Ammon's horn (tissue), 1 donor: Measurements from ENCODE around the gene RTCA.
"Not testable (repeated sequence)": the region's sequence is repeated elsewhere in the genome, so short reads cannot be mapped to it uniquely, and the experiment has no call there.

Experiments used
- DNase-seq: peaks from one replicate; pipeline ENCODE4 v3.0.0-alpha.2; 2016; ENCODE audit warnings: low spot score

RTCA gene

DNA sequence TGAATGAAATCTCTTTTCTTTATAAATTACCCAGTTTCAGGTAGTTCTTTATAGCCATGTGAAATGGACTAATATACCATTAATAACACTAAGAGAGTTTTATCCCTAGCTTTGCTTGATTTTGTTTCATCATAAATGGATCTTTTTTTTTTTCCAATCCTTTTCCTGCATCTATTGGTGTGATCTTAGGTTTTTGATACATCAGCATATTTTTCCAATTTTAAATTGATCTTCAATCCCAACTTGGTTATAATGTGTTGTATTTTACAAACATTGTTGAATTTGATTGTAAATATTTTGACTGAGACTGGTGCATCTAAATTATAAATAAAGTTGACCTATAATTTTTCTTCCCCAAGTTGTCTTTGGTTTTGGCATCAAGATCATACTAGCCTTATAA, 4.3 kb upstream of the RTCA start:
- DNase-seq: no peak

DNA sequence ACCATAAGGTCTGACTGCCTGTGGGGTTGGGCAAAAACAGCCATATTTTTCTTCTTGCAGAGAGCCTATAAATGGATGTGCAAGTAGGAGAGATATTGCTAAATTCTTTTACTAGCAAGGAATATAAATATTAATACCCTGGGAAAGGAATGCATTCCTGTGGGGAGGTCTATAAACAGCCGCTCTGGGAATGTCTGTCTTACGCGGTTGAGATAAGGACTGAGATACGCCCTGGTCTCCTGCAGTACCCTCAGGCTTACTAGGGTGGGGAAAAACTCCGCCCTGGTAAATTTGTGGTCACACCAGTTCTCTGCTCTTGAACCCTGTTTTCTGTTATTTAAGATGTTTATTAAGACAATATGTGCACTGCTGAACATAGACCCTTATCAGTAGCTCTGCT, 1.9 kb upstream of the RTCA start:
- not testable (repeated sequence) for DNase-seq

DNA sequence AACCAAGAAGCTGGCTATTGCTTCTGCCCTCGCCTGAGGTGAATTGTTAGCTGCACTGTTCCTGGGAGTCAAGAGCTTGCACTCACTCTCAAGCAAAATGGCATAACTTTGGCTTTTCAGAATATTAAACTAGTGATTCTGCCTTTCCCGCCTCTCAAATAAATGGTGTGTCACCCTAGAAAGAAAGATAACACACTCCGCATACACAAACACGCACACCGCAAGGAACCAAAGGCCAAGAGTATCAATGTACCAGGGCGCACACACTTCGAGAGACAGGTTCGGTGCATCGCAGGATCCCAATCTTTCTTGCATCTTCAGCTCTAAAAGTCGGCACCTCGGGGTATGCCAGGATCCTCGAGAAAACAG, 470 bp upstream of the RTCA start:
- peak; percentile 41 for DNase-seq

DNA sequence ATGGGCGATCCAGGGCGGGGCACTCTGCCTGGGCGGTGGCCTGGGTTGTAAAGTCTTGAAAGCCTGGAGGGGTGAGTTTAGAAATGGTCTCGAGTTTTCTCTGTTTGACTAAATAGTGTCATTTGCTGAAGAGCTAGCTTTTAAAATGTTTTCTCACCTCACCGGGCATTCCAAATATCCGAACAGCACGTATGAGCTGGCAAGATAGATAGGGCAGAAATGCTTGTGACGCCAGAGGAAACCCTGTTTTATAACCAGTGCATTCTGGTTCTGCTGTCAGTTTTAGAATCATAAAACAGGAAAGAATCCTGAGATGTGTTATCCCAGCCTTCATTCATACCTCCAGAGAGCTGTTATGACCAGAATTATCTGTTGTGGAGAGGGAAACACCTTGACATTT, 725 bp downstream of the RTCA start:
- DNase-seq: no peak

DNA sequence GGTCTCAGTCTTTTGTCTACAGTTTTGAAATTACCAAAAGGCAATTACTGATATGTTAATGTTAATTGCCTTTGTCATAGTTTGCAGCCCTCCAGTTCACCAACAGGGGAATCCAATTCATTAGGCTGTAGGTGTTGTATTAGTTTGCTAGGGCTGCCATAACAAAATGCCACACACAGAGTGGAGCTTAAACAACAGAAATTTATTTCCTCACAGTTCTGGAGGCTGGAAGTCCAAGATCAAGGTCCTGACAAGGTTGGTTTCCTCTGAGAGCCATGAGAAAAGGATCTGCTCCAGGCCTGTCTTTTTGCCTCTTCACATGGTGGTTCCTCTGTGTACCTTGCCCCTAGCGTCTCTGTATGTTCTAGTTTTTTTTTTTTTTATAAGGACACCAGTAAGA, 1.3 kb downstream of the RTCA start:
- DNase-seq: no peak

DNA sequence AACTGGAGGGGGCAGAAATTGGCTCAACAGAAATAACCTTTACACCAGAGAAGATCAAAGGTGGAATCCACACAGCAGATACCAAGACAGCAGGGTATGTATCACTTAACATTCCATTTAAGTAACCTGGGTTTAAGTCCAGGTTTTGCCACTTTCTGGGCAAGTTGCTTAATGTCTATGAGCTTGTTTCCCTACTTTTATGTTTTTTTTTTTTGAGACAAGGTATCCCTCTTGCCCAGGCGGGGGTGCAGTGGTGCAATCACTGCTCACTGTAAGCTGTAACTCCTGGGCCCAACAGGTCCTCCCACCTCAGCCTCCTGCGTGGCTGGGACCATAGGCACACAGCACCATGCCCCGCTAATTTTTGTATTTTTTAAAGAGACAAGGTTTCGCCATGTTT, 2.2 kb downstream of the RTCA start:
- DNase-seq: no peak

DNA sequence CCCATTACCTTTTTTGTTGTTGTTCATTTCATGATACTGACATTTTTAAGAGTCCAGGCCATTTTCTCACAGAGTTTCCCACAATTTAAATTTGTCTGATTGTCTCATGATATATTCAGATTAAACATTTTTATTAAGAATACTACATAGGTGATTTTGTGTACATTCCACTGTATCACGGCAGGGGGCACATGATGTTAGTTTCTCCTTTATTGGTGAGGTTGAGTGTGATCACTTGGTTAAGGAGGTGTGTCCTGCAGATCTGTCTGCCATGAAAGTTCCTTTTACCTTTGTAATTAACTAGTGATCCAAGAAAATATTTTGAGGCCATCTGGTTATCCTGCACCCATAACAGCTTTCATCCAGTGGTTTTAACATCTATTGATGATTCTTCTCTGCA, 11.8 kb downstream of the RTCA start:
- no peak for DNase-seq

DNA sequence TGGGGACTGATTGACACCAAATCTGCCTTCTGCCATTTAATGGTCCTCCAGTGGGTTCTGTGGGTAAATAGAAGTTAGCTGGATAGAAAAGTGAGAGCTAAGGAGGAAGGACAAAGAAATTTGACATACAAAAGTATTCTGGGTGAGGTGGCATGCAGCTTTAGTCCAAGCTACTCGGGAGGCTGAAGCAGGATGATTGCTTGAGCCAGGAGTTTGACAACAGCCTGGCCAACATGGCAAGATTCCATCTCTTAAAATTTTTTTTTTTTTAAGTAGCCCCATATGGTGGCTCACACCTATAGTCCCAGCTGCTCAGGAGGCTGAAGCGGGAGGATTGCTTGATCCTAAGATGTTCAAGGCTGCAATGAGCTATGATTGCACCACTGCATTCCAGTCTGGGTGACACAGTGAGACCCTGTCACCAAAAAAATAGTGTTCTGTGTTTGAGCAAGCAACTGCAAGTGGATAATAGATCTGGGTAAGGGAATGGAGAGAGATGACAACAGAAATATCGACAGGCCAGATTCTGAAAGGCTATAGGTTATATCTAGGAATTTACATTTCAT, 13.4 kb downstream of the RTCA start:
- DNase-seq: no peak

DNA sequence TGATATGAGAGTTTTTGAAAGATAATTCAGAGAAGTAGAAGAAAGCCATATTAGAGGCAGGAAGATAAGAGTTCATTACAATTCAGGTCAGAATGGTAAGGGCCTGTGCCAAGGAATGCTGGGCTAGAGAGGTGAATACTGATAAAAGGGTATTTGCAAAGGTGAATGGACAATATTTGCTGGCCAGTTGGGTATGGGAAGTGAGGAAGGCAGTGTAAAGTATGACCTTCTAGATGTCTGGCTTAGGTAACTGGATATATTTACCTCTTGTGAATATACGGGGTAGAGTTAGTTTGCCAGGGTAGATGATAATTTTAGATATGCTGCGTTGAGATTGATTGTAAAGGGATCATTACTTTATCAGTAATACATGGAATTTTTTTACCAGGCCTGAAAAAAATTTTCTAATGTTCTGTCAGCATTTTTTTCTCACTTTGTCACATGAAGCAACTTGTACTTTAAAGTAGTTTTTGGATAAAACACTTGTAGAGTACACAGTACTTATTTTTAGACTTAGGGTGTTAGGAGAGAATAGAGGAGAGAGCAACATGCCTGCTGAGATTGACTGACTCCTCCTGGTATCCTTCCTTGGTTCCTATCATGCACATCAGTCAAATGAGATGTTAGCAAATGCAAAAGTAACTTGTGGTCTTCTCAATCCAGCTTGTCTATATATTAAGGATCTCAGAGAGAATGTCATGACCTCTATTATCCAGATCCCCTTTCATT, 14.1 kb downstream of the RTCA start:
- no peak for DNase-seq

DNA sequence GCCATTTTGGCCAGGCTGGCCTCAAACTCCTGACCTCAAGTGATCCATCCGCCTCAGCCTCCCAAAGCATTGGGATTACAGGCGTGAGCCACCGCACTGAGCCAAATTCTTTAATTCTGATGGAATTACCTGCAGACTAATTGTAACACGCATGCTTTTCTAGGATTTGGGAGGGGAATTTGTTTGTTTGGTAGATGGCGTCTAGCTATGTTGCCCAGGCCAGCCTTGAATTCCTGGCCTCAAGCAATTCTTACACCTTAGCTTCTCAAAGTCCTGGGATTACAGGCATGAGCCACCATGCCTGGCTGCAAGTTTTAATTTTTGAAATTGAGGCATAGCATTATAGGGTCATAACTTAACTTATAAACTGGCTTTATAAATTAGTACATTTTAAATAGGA, 18.6 kb downstream of the RTCA start:
- no peak for DNase-seq

DNA sequence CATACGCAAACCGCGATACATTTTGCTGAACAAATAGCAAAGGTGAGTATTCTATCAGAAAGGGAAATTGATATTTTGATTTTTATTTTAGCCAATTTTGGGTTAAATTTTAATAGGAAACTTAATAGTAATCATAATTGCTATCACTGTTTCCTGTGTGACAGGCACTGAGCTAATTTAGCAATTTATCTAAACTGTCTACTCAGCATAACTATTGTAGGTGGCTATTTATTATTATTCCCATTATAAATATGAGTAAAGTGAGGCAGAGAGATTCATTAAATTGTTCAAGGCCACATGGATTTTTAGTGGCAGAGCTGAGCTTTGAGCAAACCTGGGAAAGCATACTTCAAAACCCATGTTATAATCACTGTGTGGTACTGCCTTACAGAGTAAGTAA, 21.1 kb downstream of the RTCA start:
- no peak for DNase-seq

DNA sequence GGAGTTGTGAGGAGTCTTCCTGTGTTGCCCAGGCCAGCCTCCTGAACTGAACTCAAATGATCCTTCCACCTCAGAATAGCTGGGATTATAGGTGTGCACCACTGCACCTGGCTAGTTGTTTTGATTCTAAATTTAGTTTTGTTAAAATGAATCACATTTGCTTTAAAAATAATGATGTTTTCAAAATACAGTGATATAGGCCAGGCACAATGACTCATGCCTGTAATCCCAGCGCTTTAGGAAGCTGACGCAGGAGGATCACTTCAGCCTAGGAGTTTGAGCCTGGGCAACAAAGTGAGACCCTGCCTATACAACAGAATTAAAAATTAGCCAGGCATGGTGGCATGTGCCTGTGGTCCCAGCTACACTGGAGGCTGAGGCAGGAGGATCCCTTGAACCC, 24.3 kb downstream of the RTCA start:
- DNase-seq: no peak

DNA sequence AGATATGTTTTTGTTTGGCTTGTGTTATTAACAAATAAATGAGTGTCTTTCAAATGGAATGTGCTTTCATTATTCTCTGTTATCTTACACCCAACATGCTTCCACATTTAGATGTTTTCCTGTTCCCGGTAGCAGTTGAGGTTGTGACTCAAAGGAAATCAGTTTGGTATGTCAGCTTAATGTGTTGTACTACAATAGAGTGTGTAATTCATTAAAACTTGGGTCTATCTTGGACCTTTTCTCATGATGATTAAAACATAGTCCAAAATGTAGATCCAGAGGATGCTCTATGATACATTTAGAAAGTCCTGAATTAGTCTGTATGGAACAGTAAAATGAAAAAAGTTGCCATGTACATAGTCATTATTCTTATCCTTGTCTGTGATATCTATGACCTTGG, 26.7 kb downstream of the RTCA start:
- no peak for DNase-seq

DNA sequence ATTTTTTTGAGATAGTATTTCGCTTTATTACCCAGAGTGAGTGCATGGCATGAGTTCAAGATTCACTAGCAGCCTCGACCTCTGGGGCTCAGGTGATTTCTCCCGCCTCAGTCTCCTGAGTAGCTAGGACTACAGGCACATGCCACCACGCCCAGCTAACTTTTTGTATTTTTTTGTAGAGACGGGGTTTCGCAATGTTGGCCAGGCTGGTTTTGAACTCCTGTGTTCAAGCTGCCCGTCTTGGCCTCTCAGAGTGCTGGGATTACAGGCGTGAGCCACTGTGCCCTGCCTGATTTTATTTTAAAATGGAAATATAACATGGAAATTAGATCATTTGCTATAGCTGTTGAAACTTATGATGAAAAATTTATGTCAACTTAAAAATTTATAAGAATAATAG, 30.1 kb downstream of the RTCA start:
- no peak for DNase-seq

DNA sequence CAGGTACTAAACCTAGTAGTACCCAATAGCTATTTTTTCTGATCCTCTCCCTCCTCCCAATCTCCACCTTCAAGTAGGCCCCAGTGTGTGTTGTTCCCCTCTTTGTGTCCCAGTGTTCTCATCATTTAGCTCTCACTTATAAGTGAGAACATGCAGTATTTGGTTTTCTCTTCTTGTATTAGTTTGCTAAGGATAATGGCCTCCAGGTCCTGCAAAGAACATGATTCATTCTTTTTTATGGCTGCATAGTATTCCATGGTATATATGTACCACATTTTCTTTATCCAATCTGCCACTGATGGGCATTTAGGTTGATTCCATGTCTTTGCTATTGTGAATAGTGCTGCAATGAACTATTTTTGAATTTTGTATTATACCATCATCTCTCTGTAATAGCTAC, 31.0 kb downstream of the RTCA start:
- DNase-seq: not testable (repeated sequence)

DNA sequence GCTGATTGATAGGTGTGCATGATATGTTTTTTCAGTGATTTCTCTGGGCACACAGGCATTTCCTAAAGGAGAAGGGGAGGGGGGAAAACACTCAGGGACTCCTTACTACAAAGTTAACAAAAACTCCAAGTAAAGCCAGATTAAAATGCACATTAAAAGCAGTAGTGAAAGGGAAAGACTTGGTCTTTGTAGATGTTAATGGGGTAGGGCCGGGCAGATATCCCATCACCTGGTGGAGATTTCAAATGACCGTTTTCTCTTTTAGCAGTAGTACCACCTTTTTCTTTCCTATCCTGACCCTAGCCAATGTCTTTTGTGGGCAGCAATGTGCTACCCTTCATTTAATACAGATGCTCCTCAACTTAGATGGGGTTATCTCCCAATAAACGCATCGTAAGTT, 32.5 kb downstream of the RTCA start:
- DNase-seq: no peak

DNA sequence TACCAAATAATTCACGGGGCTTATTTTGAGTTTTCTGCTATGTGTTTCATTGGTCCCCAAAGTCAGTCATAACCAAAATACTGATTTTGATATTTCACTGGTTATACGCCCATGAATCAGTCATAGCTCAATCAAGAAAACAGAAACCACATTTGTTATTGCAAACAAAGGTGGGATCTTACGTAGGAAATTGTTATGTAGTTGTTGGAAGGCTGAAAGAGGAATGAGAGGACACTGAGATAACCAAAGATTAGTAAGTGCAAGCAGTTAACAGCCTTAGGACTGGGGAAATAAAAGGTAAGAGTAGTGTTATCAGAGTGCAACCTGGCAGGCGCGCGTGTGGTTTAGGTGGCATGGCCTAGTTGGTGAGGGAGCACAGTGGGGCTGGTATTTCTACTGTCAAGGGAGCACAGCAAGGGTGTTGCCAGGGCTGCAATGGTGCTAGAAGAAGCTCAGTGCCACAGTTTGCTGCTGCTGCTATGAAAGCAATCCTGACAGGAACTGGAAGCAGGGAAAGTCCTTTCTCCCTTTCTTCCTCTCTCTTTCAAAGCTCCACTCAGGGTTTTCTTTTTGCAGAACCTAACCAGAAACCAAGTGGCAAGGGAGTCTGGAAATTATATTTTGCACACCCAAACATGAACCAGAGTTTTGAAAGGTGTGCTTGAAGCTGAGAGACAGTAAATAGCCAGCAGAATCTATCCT, 33.7 kb downstream of the RTCA start:
- no peak for DNase-seq

DNA sequence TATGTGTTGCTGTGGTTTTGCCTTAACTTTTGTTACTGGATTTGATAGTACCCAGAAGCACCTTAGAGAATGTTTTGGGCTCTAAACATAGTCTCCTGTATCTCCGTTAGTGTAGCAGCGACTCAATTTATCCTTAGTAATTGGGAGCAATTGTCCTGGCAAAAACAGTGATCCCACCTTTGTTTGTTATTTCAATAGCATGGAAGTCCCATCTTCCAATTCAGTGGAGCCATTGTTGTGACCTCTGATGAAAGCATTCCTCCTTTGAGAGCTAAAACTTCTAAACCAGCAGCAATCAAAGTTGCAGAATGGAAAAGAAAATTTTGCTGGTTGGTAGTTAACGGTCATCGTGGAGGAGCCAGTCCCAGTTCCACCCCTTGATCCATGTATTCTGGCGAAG, 34.7 kb downstream of the RTCA start:
- DNase-seq: no peak

DNA sequence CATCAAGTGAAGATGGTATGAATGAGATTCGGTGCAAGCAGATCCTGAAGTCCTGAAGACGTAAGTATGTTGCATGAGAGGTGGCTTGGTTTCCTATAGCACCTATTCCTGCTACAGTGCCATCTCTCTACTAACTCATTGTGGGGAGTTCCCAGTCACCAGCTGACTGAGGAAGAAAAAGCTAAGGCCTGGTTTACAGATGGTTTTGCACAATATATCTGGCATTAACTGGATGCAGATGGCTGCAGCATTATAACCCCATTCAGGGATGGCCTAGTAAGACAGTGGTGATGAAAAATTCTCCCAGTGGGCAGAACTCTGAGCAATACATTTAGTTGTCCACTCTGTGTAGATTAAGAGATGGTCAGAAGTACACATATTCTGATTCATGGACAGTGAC, 36.7 kb downstream of the RTCA start:
- DNase-seq: no peak

DNA sequence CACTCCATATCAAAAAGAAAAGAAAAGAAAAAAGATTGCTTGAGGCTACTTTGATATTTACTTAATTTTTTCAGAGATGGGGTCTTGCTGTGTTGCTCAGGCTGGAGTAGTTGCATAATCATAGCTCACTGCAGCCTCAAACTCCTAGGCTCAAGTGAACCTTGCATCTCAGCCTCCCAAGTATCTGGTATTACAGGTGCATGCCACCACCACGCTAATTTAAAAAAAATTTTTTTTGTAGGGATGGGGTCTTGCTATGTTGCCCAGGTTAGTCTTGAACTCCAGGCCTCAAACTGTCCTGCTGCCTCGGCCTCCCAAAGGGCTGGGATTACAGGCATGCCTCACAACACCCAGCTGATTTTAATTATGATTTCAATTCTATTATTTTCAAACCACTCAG, 38.2 kb downstream of the RTCA start:
- DNase-seq: no peak

DNA sequence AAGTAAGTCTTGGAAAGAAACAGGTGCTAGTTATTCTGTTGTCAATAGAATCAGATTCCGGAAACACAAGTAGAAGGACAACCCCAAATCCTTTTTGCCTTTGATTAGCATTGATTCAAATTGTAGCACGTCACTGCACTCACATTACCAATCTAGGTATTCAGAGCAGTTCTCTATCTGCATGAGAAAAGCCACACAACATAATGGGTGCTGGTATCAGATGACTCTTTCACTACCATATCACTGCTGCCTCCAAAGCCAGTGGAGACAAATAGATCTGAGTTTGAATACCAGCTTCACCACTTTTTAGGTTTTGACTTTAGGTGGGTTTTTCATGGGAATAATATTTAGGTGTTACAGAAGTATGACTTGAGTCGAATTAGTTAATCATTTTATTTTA, 38.9 kb downstream of the RTCA start:
- DNase-seq: no peak

DNA sequence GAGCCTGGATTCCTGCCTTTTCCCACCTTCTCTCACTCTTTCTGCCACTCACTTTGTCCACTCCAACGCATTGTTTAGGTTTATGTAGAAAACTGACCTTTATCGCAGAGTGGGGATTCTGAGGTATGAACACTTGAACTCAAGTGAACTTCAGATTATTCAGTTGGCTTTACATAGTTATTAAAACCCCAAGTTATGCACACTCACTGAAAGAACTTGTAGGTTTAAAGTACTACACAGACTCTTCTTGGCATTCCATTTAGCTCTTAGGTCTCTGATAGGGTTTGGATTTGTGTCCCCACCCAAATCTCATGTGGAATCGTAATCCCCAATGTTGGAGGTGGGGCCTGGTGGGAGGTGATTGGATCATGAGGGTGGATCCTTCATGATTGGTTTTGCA, 39.9 kb downstream of the RTCA start:
- no peak for DNase-seq

DNA sequence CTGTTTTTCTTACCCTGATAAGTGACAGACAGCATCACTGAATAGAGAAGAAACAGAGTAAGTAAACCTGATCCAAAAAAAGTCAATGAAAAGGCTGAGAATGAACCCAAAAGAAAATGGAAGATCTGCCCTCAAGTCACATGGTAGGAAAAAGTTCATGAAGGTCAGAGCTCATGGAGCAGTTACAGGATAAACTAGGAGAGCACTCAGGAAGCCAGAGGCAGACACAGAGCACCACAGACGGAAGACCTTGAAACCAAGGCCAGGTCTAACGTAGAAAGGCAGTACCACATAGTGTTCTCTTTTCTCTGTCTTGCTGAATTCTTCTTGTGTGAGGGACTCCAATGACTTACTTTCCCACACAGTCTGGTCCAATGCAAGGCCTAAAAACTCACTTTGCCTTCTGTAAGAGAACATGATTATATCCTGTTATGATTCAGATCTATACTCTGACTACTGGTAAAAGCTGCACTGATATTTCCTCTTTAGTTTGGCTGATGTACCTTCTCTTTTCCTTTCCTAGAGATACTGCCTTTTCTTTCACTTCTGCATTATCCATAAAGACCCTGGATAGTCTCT, 40.8 kb downstream of the RTCA start:
- no peak for DNase-seq
